GM19455 (cell line): ENCODE results near the gene PLGRKT.
"Not testable (repeated sequence)": the region's sequence is repeated elsewhere in the genome, so short reads cannot be mapped to it uniquely, and the experiment has no call there.

Experiments
- ATAC-seq: cut with Tn5 transposase; IDR thresholded peaks from one replicate; pipeline ENCODE4 v1.9.1; 2021; ENCODE audit not compliant: unreplicated experiment

Gene PLGRKT

DNA sequence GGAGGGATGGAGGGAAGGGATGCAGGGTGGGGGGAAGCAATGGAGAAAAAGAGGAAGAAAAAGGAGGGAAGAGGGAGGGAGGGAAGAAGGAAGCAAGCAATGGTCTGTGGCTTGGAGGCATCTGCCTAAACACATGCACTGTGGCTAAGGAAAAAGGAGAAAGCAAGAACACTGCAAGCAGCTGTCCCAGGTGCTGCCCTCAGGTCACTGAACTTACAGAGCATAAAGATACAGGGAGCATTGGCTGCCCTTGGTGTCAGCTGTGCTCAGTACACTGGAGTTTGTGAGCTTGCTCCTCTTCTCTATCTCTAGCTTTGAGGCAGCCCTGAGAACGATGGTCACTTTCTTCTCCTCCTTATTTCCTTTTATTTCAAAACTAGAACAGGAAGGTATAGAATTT lies 116.1 kb downstream of the PLGRKT start:
- ATAC-seq: not testable (repeated sequence)

DNA sequence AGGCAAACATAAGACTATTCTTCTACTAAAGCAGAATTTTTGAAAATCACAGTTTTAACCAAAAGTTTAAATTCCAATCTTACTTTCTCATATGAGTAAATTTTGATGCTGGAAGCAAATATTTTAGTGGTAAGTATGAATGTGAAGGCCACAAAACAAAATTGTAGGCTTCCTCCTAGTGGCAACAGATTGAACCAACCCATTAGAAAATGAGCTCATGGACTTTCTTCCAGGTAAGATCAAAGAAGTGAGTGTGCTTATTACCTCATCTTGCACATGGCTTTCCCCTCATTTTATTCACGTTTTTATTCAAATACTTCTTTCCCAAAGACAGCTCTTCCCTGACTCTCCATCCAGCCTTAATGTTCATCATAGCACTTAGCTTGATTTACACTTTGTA lies 116.7 kb downstream of the PLGRKT start:
- ATAC-seq: no peak

DNA sequence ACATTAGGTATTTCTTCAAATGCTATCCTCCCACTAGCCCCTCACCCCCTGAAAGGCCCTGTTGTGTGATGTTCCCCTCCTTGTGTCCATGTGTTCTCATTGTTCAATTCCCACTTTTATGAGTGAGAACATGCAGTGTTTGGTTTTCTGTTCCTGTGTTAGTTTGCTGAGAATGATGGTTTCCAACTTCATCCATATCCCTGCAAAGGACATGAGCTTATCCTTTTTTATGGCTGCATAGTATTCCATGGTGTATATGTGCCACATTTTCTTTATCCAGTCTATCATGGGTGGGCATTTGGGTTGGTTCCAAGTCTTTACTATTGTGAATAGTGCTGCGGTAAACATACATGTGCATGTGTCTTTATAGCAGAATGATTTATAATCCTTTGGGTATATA lies 121.3 kb downstream of the PLGRKT start:
- ATAC-seq: not testable (repeated sequence)

- no peak for ATAC-seq
Measured at GRCh38 chr9:5315187-5315923, 122.4 kb downstream of the PLGRKT start.

GRCh38 chr9:5310851-5311250 lies 126.9 kb downstream of the PLGRKT start:
- ATAC-seq: no peak
